ENCODE measurements around the gene ITGB5.

The ITGB5 gene

GRCh38 chr3:124776856-124777255, 110.3 kb downstream of the ITGB5 start:
- POLR2A ChIA-PET = no interaction called here
- no peak overlapping the region for H3K4me3 ChIP-seq (ENCODE audit: low read depth, low read length)
- no peak for TF ChIP-seq CTCF (IDR thresholded peaks at IDR 0.05; ENCODE audit: insufficient read depth, low read length, missing control alignments)
- CTCF ChIA-PET = interaction anchor here (1.2 to 1.9 kb wide), 3 partner anchors 9 to 16 kb away, joined by 3 to 12 read pairs (median 8); no protein-coding TSS in a partner anchor
- no peak for DNase-seq (ENCODE audit: low read depth, low spot score)

GRCh38 chr3:124775877-124776276, 111.3 kb downstream of the ITGB5 start:
- no peak for DNase-seq (ENCODE audit: low read depth, low spot score)
- no peak for TF ChIP-seq CTCF (IDR thresholded peaks at IDR 0.05; ENCODE audit: insufficient read depth, low read length, missing control alignments)
- CTCF ChIA-PET = no interaction called here
- POLR2A ChIA-PET = no interaction called here
- H3K4me3 ChIP-seq (ENCODE audit: low read depth, low read length) = no peak overlapping the region

- no peak for TF ChIP-seq CTCF (IDR thresholded peaks at IDR 0.05; ENCODE audit: insufficient read depth, low read length, missing control alignments)
- no peak overlapping the region for H3K4me3 ChIP-seq (ENCODE audit: low read depth, low read length)
- no peak for DNase-seq (ENCODE audit: low read depth, low spot score)
- ChIA-PET POLR2A (interaction anchor here (0.6 kb wide), 1 partner anchor 16 kb away, joined by 3 read pairs; no protein-coding TSS in a partner anchor), CTCF (interaction anchor here (1.0 to 1.8 kb wide), 6 partner anchors 10 to 130 kb away, joined by 3 to 21 read pairs (median 12); partner anchors contain the start of gene ITGB5)
Measured at GRCh38 chr3:124774841-124775402, 112.2 kb downstream of the ITGB5 start.

- TF ChIP-seq CTCF (IDR thresholded peaks at IDR 0.05; ENCODE audit: insufficient read depth, low read length, missing control alignments) = no peak
- H3K4me3 ChIP-seq (ENCODE audit: low read depth, low read length) = no peak overlapping the region
- no peak for DNase-seq (ENCODE audit: low read depth, low spot score)
- ChIA-PET CTCF (interaction anchor here (1.0 to 1.8 kb wide), 6 partner anchors 9 to 130 kb away, joined by 3 to 21 read pairs (median 12); partner anchors contain the start of gene ITGB5), POLR2A (interaction anchor here (0.6 kb wide), 1 partner anchor 103 kb away, joined by 3 read pairs; no protein-coding TSS in a partner anchor)
Measured at GRCh38 chr3:124774327-124774718, 112.8 kb downstream of the ITGB5 start.

GRCh38 chr3:124773351-124774326, 113.5 kb downstream of the ITGB5 start:
- ChIA-PET CTCF (interaction anchor here (1.0 to 15.7 kb wide), 7 partner anchors 8 to 131 kb away, joined by 4 to 467 read pairs (median 16); partner anchors contain the start of gene ITGB5), POLR2A (interaction anchor here (0.6 kb wide), 1 partner anchor 104 kb away, joined by 3 read pairs; no protein-coding TSS in a partner anchor)

More at GRCh38 chr3:124773351-124774326, 113.5 kb downstream of the ITGB5 start:
- no peak for DNase-seq (ENCODE audit: low read depth, low spot score)
- no peak overlapping the region for H3K4me3 ChIP-seq (ENCODE audit: low read depth, low read length)
- no peak for TF ChIP-seq CTCF (IDR thresholded peaks at IDR 0.05; ENCODE audit: insufficient read depth, low read length, missing control alignments)

Data from AG04449 (cell line).